ENCODE measurements around the gene SIGLEC6. TPM values are rescaled to one million over a fixed set of nuclear protein-coding genes. Genes with fewer than 3 reads are reported as not detected.
A peak's percentile ranks its signal among the peaks of the same experiment; 100 is the strongest.
"Not testable (repeated sequence)": the region's sequence is repeated elsewhere in the genome, so short reads cannot be mapped to it uniquely, and the experiment has no call there.

The SIGLEC6 gene
- total RNA-seq, 2 donors from 2014 or later = 1.0 TPM; not detected in 1

DNA sequence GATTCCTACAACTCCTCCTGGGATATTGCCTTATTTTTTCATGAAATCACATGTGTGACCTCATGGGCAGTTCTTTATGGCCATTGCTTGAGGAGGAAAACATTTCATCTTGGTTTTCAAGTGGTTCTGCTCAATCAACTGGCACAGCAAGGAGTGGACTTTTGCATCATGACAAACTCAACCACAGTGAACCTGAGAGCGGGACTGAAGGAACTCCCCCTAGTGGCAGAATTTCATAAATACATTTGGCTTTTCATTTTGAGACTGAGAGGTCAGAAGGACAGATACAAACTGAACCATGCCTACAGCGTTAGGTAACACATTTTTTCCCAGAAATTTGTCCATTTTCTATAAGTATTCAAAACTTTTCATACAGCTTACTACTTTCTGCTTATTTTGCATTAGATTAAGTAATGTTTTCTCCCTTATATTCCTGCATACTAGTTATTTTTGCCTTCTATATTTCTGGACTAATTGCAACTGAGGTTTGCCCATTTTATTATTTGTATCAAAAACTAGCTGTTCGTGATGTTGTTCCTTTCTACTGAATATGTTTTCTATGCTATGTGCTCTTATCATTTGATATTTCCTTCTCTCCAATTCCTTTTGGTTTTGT lies 16.5 kb downstream of the SIGLEC6 start:
- intact Hi-C loops (cut with DNase I) = no loop called here
- ATAC-seq (peak in 1 of 2 donors; percentile 35), DNase-seq (no peak)

GRCh38 chr19:51513968-51514367 lies 17.5 kb downstream of the SIGLEC6 start:
- ATAC-seq (no peak), DNase-seq (no peak)
- intact Hi-C loops (cut with DNase I) = no loop called here

- ATAC-seq (no peak), DNase-seq (no peak)
- intact Hi-C loops (cut with DNase I) = no loop called here
Measured at GRCh38 chr19:51511353-51511752, 20.1 kb downstream of the SIGLEC6 start.

DNA sequence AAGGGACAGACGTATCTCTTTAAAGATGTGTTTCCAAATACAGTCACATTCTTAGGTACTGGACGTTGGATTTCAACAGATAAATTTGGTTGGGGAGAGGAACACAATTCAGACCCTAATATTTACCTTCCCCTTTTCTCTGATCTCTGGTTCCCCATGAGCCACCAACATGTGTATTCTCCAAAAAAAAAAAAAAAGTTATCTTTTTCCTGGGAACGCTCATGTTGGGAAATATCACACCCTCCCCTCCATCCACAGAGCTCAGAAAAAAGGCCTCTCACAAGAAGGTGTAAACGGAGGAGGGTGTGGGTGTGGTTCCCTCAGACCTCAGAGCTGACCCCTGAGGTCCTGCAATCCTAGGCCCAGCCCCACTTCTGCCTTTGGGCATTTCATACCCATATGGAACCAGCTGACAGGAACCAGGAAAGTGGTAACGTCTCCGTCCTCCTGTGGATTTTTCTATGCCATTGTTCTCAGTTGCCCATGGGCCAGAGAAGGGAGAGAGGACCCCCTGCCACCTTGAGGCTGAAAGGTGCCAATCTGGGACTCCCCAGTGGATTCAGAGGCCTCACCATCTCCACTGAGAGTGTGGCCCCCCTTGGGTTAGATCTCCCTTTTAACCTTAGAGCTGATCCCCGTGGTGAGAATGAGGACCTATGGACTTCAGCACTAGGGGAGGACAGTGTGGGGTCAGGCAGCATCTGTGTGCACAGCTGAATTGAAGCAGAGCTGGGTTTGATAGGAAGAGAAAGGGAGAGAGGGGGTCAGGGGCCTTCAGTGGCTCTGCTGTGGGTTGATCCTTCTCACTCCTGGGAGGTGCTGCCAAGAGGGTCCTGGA lies 21.4 kb downstream of the SIGLEC6 start:
- intact Hi-C loops (cut with DNase I) = no loop called here
- DNase-seq (no peak), ATAC-seq (no peak)

DNA sequence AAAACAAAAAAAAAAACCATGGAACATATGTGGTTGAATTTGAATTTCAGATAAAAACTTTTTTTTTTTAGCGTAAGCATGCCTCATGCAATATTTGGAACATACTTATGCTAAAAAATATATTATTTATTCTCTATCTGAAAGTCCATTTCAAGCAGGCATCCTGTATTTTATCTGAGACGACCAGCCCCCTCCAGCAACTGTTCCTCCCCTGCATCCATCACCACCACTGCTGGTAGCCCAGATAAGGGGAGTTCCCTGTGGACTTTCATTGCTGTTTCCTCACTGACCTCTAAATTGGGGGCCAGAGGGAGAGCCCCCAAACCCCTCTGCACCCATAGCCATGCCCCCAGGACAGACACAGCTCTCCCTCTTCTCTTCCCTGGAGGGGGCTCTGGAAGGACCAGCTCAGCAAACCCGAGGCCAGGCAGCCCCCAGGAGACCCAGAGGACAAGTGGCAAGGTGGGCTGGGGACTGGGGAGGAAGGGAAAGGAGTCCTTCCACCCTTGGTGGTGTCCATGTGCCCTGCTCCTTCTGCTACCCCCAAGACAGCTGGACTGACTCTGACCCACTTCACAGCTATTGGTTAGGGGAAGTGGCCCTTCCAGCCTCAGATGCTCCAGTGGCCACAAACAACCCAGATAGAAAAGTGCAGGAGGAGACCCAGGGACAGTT lies 23.3 kb downstream of the SIGLEC6 start:
- ATAC-seq = no peak
- no peak for DNase-seq
- intact Hi-C loops (cut with DNase I) = no loop called here

- intact Hi-C loops (cut with DNase I) = no loop called here
- ATAC-seq (no peak), DNase-seq (no peak)
Measured at GRCh38 chr19:51507640-51508058, 23.8 kb downstream of the SIGLEC6 start.

DNA sequence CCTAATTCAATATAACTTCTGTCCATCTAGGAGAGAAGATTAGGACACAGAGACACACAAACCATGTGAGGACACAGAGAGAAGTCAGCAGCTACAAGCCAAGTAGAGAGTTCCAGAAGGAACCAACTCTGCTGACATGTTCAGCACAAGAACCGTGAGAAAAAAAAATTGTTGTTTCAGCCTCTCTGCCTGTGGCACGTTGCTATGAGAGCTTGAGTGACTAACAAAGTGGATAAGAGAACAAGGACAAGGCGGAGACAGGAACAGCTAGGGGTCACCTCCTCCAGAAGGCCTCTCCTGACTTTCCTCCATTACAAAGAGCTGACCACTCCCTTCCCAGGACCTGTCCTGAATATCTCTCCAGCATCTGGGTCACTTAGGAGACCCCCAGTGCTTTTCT lies 24.3 kb downstream of the SIGLEC6 start:
- intact Hi-C loops (cut with DNase I) = no loop called here
- DNase-seq (no peak), ATAC-seq (peak in 1 of 2 donors; percentile 26)

DNA sequence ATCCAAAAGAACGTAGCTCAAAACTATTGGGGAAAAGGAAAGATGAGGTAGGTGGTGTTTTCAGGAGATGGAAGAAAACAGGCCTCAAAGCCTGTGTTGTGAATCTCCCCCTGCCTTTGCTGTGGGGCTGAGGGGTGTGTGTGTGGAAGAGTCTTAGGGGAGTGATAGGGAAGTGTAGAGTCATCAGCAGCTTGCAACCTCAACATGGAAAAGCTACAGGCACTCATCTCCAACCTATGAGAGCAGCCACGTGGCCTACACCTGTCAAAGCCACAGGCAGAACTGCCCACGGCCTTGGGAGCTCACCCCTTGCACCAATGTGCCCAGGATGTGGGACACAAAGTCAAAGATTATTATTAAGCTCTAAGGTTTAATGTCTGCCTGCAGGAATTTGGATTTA lies 25.6 kb downstream of the SIGLEC6 start:
- ATAC-seq = no peak
- intact Hi-C loops (cut with DNase I) = no loop called here
- DNase-seq = no peak

- ATAC-seq (no peak), DNase-seq (no peak)
- intact Hi-C loops (cut with DNase I) = no loop called here
Measured at GRCh38 chr19:51503896-51504295, 27.6 kb downstream of the SIGLEC6 start.

DNA sequence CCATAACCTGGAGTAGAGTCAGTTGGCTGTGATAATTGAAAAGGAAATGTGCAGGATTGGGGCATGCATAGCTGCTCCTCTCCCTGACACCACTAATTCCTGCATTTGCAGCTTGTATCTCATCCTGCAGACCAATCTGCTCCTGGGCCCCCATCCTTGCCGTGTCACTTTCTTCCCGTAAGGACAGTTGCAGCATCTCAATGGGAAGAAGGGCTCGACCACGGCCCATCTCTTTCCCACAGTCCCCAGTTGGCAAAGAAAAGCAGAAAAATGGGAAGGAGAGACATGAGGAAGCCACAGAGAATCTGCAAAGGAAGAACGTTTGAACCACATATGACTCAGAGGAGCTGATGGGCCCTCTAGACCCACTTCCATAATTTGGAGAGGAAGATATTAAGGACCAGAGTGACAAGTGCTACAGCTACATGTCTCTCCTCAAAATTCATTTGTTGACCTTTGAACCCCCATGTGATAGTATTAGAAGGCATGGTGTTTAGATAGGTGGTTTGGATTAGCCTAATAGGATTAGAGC lies 28.1 kb downstream of the SIGLEC6 start:
- no peak for DNase-seq
- peak in 1 of 2 donors; percentile 27 for ATAC-seq
- intact Hi-C loops (cut with DNase I) = no loop called here

DNA sequence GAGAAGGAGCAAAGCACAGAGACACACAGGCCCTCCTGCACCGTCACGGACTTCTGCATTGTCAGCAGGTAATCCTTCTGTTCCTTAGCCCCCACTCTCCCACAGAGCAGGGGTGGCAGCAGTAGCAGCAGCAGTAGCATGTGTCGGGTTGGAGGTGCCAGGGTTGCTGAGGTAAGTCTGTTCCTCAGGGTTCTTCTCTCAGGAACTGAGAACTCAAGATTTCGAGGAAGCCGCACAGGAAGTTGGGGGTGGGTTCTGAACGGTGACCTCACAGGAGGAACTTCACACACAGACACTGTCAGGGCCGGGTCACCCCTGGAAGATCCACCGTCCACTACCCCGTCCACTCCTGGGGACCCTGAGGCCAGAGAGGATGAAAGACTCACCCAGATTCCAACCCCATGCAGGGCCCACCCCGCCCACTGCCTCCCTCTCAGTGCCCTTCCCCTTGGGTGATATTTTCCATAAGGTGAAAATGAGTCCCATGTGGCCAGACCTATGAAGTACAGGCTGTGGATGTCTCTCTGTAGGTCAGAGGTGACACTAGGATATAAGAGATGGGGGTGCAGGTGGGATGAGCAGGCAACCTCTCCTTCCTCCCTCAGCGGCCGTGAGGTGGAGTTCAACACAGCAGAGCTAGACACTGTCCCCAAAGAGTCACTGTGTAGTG lies 29.7 kb downstream of the SIGLEC6 start, which contains the start of gene SIGLEC12:
Gene SIGLEC12 (minus strand): TSS at position 207 of the 670 bp plus-strand sequence. CDS start 67 bp downstream, at position 140.
- DNase-seq = no peak
- intact Hi-C loops (cut with DNase I) = no loop called here
- ATAC-seq = peak; percentile 49 to 59

GRCh38 chr19:51500931-51501330 lies 30.5 kb downstream of the SIGLEC6 start:
- ATAC-seq; DNase-seq; intact Hi-C loops (cut with DNase I): not testable (repeated sequence)

DNA sequence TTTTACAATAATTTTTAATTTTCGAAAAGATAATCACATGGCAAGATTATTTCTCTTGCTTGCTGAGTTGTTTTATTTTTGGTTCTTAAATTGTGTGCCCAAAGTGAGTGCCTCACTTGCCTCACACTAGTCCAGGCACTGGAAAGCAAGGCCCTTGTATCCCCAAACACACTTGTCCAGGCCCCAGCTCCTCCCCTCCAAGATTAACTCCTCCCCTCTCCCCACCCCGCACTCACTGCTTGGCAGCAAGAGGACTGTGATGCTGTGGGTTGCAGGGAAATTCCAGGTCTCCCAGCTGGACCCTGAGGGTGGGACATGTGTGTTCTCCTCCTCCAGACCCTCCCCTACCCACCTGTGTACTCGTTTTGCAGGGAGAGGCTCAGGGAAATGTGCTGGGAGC lies 33.8 kb downstream of the SIGLEC6 start:
- DNase-seq = no peak
- no peak for ATAC-seq
- intact Hi-C loops (cut with DNase I) = no loop called here

DNA sequence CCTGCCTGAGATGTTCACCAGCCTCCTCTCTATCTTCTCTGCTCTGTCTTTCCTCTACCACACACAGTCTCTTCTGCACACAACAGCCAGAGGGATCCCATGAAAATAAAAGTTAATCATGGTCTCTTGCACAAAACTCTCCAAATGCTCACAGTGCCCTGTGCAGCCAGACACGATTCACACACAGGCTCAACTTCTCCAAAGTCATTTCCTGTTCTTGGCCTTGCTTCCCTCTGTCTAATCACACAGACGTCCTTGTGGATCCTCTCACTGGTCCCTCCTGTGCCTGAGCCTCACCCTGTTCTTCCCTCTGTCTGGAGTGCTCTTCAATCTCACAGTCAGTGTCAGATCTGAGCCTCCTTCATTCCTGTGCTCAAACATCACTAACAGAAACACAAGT lies 37.7 kb downstream of the SIGLEC6 start:
- intact Hi-C loops (cut with DNase I) = no loop called here
- ATAC-seq (peak in 1 of 2 donors; percentile 25), DNase-seq (no peak)

DNA sequence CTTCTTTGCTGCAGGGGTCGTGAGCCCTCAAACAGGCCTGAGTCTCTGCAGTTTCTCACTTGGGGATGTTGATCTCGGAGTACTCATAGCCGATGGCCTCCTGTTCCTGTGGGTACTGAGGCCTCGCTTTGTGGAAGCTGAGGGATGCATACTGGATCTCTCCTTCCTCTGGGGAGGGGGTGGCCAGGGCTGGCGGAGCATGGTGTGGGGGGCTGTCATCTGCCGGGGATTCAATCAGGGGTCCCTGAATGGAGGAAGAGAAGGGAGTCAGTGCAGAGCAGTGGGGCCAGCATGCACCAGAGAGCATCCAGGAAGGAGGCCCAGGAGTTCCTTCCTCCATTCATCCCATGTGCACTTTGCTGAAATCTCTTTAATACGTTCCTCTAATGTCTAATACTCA lies 39.9 kb downstream of the SIGLEC6 start:
- ATAC-seq = no peak
- intact Hi-C loops (cut with DNase I) = no loop called here

DNA sequence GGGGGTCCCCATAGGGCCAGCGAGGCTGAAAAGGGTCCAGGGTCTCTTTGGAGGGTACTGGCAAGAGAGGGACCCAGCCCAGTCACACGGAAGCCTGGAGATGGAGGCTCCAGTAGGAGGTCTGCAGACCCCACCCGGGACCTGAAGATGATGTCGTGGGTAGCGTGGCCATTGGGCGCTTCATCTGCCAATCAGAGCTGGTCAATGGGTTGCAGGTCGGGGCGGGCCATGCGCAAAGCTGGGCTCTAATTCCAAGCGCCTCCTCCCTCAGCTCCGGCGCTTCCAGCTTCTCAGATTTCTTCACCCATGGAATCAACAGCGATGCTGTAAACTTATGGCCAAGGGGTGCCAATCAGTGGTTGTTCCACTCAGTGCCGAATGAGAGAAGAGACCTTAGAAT lies 40.8 kb downstream of the SIGLEC6 start:
- no peak for DNase-seq
- intact Hi-C loops (cut with DNase I) = no loop called here
- no peak for ATAC-seq

More for the DNA sequence above, 39.9 kb downstream of the SIGLEC6 start:
- no peak for DNase-seq

DNA sequence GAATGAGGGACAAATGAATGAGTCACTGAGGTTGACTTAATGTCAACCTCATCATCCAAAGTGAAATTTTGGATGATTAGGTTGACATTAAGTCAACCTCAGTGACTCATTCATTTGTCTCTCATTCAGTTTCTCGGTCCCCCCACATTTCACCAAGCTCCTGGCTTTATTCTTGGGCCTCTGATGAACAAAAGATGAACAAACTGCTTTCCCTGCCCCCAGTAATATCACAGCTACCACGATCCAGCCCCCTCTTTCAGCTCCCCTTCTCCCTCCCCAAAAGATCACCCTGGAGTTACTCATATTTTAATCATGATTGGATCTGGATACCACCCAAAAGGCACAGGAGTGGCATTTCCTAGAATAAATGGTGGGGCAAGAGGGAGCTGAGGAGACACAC lies 42.4 kb downstream of the SIGLEC6 start:
- ATAC-seq (no peak), DNase-seq (no peak)
- intact Hi-C loops (cut with DNase I) = no loop called here

DNA sequence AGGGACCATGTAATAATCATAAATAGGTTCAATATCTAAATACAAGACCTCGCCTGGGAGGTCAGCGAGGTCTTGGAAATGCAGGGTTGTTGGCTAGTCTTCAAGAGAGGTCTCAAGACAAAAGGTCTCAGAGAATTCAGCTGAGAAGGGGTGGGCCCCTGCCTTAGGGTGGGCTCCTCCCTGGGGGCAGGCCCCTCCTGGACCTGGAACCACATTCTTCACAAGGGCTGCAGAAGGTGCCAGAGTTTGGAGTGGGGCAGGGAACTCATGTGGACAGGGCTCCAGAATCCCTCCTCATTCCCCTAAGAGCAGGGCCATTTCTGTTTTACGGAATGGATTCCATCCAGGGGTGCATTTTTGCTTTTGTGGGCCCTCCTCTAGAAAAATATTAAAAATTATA lies 43.0 kb downstream of the SIGLEC6 start:
- DNase-seq = no peak
- intact Hi-C loops (cut with DNase I) = no loop called here
- ATAC-seq = no peak

GRCh38 chr19:51485960-51486660 lies 45.4 kb downstream of the SIGLEC6 start:
- no peak for DNase-seq
- ATAC-seq = no peak
- intact Hi-C loops (cut with DNase I) = no loop called here

All from left cardiac atrium (tissue), 4 donors.